ENCODE results near the gene WDR90.
"Not testable (repeated sequence)": the region's sequence is repeated elsewhere in the genome, so short reads cannot be mapped to it uniquely, and the experiment has no call there.

The WDR90 gene

GRCh38 chr16:711548-712320 is 62.6 kb downstream of the WDR90 start:
- DNase-seq (ENCODE audit: extremely low read depth, low read depth): no peak
- TF ChIP-seq CTCF (IDR thresholded peaks at IDR 0.05; ENCODE audit: low read depth, low read length, missing control alignments): peak; percentile 91

DNA sequence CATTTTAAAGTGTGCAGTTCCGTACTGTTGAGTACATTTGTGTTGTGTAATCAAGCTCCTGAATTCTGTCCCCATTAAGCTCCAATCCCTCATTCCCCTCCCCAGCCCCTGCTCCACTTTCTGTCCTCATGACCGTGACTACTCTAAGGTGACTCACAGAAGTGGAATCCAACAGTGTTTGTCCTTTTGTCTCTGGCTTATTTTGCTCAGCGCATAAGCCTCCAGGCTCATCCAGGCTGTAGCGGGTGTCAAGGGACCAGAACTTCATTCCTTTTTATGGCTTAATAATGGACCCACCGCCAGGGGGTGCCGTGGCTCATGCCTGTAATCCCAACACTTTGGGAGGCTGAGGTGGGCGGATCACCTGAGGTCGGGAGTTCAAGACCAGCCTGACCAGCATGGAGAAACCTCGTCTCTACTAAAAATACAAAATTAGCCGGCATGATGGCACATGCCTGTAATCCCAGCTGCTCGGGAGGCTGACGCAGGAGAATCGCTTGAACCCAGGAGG is 63.6 kb downstream of the WDR90 start:
- not testable (repeated sequence) for DNase-seq (ENCODE audit: extremely low read depth, low read depth); H3K4me3 ChIP-seq (replicated peaks; ENCODE audit: low read depth, low read length)
- TF ChIP-seq CTCF (IDR thresholded peaks at IDR 0.05; ENCODE audit: low read depth, low read length, missing control alignments): peak; percentile 56

More at GRCh38 chr16:711548-712320, 62.6 kb downstream of the WDR90 start:
- no peak overlapping the region for H3K4me3 ChIP-seq (replicated peaks; ENCODE audit: low read depth, low read length)

- no peak for DNase-seq (ENCODE audit: extremely low read depth, low read depth)
- H3K4me3 ChIP-seq (replicated peaks; ENCODE audit: low read depth, low read length): no peak overlapping the region
These were observed 64.9 kb downstream of the WDR90 start for GRCh38 chr16:714079-714478.

DNA sequence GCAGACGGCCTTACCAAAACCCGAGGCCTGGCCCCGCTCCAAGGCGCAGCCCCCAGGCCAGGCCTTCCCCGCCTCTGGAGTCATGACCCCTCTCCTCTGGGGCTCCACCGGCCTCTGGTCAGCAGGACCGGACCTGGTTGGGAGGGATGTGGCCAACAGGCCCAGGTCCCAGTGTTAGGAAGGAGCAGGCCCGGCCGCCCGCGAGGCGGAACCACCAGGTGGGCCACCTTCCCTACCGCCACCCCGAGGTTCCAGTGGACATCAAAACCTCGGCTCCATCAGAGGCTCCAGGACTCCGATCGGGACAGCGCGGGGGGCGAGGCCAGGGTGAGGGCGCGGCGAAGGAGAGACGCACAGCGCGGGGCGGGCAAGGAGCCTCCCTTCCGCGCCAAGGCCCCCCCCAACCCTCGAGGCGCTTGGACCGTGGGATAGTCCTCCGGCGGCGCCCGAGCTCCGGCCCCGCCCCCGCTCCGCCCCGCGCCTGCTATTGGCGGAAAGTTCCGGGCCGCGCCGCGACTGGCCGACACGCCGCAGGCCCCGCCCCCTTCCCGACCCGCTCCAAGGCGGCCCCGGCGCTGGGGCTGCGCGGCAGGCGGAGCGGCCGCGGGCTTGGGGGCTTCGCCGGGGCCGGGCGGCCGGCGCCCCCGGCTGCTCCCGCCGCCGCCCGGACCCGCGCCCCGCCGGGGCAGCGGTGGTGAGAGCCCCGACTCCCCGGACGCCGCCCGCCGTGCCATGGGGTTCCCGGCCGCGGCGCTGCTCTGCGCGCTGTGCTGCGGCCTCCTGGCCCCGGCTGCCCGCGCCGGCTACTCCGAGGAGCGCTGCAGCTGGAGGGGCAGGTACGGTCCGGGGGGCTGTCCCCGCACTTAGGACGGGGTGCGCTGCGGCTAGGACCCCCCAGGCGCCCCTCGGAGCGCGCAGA is 65.7 kb downstream of the WDR90 start, which contains the start of gene METRN:
METRN (plus strand) TSS at position 561 of the 919 bp plus-strand sequence; CDS start at position 733, 172 bp downstream.
- TF ChIP-seq CTCF (IDR thresholded peaks at IDR 0.05; ENCODE audit: low read depth, low read length, missing control alignments): no peak
- no peak for DNase-seq (ENCODE audit: extremely low read depth, low read depth)
- peak within 1 kb of the TSS; percentile 56 for H3K4me3 ChIP-seq (replicated peaks; ENCODE audit: low read depth, low read length)

More at GRCh38 chr16:714079-714478, 64.9 kb downstream of the WDR90 start:
- TF ChIP-seq CTCF (IDR thresholded peaks at IDR 0.05; ENCODE audit: low read depth, low read length, missing control alignments): no peak

DNA sequence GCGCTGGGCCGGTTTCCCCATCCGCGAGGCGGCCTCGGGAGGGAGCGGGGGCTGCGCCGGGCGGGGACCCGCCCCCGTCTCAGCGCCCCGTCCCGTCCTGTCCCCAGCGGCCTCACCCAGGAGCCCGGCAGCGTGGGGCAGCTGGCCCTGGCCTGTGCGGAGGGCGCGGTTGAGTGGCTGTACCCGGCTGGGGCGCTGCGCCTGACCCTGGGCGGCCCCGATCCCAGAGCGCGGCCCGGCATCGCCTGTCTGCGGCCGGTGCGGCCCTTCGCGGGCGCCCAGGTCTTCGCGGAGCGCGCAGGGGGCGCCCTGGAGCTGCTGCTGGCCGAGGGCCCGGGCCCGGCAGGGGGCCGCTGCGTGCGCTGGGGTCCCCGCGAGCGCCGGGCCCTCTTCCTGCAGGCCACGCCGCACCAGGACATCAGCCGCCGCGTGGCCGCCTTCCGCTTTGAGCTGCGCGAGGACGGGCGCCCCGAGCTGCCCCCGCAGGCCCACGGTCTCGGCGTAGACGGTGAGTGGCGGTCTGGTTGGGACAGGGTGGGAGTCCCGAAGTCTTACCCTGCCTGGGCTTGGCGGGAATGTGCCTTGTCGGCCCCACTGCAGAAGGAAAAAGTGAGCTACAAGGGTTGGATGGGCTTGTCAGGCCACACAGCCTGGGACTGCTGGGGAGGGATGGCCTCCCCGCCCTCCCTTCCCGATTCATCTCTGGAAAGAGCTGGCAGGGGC is 66.5 kb downstream of the WDR90 start:
- H3K4me3 ChIP-seq (replicated peaks; ENCODE audit: low read depth, low read length): peak overlapping the region; percentile 56
- no peak for TF ChIP-seq CTCF (IDR thresholded peaks at IDR 0.05; ENCODE audit: low read depth, low read length, missing control alignments)
- DNase-seq (ENCODE audit: extremely low read depth, low read depth): no peak

GRCh38 chr16:716200-716568 is 67.0 kb downstream of the WDR90 start:
- no peak for DNase-seq (ENCODE audit: extremely low read depth, low read depth)
- peak overlapping the region; percentile 56 for H3K4me3 ChIP-seq (replicated peaks; ENCODE audit: low read depth, low read length)
- no peak for TF ChIP-seq CTCF (IDR thresholded peaks at IDR 0.05; ENCODE audit: low read depth, low read length, missing control alignments)

All from HFF-Myc (cell line).